NK-92 (cell line): ENCODE measurements around the gene DYDC1.
"Not testable (repeated sequence)": the region's sequence is repeated elsewhere in the genome, so short reads cannot be mapped to it uniquely, and the experiment has no call there.

Experiments
- DNase-seq: peaks from one replicate; lab custom pipeline; 2025; ENCODE audit not compliant: unreplicated experiment; lab: John Stamatoyannopoulos, UW

DYDC1 gene

DNA sequence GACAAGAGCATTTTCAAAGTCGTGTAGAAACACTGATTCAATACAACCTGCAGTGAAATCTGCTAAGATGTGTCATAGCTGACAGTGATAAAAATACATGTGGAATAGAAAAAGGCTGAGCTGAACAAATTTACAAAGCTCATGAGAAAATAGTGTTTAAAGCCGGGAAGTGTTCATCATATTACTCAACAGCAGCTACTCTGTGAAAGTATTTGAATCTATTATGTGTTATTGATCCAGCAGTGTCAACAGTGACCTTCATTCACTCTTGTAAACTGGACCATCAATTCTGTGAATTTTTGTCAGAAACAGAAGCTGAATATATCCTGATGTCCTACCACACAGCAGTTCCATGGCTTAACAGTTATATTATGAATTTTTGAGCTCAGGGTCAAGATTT, 11.6 kb downstream of the DYDC1 start:
- DNase-seq: no peak

DNA sequence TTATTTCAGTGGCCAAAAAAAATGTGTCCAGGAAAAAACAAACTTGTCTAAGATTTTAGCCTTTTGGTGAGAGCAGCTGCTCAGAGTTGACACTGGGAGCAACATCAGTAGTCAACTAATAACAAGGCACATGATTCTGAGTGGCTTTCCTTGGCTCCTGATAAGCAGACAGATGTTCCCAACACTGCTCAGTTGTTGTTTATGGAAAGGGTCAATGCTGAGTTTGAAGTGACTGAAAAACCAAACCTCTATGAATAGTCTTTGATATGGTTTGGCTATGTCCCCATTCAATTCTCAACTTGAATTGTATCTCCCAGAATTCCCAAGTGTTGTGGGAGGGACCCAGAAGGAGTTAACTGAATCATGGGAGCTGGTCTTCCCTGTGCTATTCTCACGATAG, 12.3 kb downstream of the DYDC1 start:
- DNase-seq: no peak

DNA sequence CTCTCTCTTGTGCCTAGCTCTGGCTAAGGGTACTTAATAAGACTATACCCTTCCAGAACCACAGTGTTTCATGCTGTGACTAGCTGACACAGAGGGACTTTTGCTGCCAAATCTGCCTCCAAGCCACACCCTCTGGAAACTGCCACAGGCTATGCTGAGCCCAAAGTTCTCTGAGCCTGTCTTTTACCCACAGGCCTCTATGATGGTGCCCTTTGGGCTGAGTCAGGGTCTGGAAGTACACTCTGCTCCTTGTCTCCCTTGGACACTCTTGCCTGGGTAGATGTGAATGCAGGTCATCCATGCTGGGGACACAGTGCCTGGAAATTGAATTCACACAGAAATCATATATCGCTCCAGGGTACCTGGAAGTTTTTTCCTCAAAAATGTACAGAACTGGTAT, 22.6 kb downstream of the DYDC1 start:
- DNase-seq: no peak

DNA sequence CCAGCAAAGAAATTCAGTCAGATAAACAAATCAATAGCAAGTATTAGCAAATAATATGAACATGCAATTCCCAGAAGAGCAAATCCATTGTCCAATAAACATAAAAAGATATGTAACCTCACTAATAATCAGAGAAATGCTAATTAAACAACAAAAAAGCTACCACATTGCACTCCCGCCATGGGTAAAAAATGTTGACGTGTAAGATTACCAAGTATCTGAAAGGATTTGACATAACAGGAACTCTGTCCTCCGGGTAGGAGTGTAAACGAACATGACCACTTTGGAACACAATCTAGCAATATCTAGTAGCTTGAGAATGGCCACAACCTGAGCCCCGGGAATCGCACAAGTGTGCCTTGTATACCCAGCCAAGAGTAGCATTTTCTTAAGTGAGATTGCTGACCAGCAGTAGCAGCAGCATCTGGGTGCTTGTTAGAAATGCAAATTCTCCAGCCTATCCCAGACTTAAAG, 31.6 kb downstream of the DYDC1 start:
- no peak for DNase-seq

DNA sequence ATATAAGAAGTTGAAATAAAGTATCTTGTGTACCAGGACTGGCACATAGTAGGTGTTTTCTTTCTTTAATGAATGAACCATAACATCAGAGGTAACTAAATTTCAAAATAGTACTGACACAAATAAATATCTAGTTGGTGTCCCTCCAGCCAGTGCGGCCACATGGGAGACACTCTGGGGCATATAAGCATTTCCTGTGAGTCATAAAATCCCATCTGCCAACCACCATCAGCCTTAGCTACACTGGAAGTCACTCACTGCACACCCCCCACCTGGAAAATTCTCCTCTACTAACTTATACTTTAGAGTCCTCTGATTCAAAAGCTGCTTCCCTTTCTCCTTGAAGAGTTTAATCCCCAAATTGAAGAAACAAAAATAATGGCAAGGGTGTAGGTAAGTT, 32.5 kb downstream of the DYDC1 start:
- no peak for DNase-seq

DNA sequence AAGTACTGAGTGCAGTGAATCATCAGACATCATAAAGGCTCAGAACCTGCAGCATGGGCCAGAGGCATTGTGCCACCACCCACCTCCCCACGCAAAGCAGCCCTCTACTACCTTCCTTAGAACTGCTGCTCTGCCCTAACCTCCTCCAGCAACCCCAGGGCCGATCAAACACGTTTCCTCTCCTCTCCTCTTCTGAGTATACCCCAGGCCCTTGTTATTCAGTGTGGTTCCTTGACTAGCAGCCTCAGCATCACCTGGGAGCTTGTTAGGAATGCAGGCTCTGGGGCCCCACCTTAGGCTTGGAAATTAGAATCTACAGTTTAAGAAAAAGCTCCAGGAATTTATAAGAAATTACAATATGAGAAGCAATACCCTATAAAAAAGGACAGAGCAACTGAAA, 33.2 kb downstream of the DYDC1 start:
- DNase-seq: no peak

DNA sequence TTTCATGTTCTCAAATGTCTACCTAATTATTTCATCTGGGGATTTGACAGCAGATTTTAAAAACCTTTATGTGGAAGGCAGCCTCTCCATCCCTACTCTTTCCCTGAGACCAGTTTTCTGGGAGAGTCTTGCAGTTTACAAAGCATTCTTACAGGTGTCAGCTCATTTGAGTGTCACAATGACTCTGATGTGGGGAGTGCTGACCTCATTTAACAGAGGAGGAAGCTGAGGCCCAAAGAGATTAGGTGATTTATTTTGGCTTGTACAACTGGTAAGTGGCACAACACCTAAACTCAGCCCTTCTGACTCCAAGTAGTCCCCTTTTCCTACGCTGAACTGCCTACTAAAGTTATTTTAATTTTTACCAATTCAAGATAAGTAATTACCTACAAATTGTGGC, 33.8 kb downstream of the DYDC1 start:
- no peak for DNase-seq

DNA sequence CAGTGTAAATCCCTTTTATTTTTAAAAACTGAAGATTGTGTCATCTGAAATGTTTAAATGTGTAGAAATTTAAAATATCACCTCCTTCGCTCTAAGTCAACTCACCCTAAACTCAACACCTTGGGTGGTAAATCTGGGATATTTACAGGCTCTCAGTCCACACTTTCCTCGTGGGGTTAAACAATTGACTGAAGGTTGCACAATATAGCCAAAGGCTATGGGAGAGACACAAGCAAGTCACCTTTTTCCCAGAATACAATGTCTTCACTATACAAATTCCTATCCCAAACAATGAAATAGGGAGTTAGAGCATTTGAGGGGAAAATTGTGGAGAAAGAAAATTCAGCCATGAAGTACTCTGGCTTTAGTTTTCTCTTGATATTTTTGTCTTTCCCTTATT, 34.4 kb downstream of the DYDC1 start:
- no peak for DNase-seq

DNA sequence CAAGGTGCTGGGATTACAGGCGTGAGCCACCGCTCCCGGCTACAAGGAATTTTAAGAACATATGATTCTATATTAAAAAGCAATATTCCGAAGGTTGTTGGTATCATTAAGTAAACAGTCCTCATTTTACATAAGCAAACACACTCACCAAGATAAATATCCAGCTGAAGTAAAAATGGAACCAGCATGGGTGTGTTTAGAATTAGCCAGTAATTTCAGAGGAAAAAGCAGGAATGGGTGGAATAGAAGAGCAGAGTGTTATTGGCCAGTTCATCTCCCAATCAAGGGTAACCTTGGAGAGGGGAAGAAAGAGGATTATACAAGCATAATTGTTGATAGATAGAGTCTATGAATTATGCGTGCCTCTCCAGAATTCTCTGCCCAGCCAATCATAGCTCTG, 35.4 kb downstream of the DYDC1 start:
- no peak for DNase-seq

DNA sequence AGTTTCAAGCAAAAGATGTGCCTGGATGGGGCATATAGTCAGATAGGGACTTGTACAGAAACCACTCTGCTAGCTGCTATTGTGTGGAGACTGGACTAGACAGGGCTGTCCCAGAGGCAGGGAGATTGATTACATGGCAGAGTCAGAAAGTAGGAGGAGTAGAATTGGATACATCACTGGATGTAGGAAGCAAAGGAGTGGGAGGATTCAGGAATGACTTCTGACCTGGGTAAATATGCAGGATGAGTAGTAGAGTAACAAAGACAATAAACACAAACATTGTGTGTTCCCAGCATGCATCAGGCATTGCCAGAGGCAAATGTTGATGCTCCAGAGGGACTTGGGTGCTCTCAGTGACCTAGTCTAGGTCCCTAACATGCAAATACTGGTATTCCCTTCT, 36.2 kb downstream of the DYDC1 start:
- DNase-seq: no peak

DNA sequence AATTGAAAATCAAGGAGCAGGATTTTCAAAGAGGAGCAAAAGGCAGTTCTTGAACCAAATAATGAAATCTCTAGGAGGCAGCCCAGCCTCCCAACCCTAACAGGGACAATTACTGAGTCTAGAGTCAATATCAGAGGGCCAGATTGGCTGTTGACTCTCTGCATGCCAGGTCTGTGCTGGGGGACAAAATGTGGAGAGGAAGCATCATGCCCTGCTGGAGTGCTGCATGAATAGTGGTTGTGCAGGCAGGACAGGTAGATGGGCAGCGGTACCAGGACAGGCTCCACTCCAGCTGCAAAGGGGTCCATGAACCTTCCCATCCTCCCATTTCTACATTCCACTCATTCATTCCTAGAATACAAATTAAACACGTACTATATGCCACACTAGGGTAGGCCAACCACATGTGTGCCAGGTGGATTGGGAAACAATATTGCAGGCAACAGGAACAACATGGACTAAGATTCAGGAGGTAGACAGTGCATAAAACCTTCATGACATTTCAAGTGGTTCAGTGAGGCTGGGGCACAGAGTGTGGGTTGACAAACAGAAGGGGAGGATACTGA, 36.7 kb downstream of the DYDC1 start:
- DNase-seq: no peak

DNA sequence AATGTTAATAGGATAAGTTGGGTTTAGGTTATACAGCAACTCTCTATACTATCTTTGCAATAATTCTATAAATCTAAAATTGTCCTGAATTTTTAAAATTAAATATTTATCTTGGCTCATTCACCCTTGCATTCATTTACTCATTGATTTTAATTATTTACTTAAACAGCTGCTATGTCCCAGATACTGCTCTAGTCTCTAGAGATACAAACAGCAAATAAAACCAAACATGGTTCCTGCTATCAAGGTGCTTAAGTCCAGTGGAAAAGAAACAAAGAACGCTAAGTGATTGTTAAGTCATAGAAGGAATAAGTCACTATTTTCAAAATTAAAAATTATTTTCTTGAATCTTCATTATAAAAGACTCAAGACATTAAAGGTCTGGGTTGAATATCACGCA, 37.2 kb downstream of the DYDC1 start:
- DNase-seq: no peak

DNA sequence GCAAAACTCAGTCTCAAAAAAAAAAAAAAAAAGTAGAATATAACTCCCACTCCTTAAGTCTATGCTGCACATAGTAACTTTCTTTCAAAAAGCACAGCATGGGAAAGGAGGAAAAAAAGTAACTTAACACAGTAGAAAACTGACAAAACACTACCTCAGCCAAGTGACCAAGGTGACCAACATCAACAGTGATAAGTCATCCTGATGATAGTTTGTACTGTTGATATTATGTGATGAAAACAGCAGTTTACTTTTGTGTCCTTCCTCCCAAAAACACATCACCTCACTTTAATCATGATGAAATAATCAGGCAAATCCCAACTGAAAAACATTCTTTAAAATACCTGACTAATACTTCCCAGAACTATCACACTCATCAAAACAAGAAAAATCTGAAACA, 37.8 kb downstream of the DYDC1 start:
- DNase-seq: no peak

DNA sequence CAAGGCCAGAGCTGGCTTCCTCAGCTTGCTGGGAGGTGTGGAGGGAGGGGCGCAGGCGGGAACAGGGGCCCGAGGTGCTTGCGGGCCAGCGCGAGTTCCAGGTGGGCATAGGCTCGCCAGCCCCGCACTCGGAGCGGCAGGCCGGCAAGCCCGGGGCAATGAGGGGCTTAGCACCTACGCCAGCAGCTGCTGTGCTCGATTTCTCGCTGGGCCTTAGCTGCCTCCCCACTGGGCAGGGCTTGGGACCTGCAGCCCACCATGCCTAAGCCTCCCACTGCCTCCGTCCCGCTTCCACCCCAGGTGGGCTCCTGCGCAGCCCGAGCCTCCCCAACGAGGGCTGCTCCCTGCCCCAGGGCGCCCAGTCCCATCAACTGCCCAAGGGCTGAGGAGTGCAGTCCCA, 41.2 kb downstream of the DYDC1 start:
- DNase-seq: no peak

DNA sequence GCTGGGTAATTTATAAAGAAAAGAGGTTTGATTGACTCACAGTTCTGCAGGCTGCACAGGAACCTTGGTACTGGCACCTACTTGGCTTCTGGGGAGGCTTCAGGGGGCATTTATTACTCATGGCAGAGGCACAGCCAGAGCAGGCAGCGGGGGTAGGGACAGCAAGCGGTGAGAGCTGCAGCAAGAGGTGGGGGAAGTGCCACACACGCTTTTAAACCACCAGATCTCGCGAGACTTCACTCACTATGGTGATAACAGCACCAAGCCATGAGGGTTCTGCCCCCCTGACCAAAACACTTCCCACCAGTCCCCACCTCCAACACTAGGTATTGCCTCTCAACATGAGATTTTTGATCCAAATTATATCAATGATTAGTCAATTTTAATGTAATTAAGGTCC, 43.0 kb downstream of the DYDC1 start:
- DNase-seq: no peak

DNA sequence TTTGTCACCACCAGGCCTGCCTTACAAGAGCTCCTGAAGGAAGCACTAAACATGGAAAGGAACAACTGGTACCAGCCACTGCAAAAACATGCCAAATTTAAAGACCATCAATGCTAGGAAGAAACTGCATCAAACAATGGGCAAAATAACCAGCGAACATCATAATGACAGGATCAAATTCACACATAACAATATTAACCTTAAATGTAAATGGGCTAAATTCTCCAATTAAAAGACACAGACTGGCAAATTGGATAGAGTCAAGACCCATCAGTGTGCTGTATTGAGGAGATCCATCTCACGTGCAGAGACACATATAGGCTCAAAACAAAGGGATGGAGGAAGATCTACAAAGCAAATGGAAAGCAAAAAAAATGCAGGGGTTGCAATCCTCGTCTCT, 50.6 kb downstream of the DYDC1 start:
- not testable (repeated sequence) for DNase-seq

DNA sequence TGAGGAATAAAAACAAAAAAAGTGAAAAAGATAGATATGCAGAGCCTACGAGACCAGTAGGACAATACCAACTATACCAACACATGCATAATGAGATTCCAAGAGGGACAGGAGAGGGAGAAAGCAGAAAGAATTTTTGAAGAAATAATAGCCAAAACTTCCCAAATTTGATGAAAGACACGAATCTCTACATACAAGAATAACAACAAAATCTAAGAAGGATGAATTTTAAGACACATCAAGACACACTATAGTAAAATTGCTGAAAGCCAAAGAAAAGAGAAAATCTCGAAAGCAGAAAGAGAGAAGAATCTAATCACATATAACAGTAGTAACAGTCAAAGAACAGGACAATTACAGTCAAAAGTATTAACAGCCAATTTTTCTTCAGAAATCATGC, 59.6 kb downstream of the DYDC1 start:
- no peak for DNase-seq

DNA sequence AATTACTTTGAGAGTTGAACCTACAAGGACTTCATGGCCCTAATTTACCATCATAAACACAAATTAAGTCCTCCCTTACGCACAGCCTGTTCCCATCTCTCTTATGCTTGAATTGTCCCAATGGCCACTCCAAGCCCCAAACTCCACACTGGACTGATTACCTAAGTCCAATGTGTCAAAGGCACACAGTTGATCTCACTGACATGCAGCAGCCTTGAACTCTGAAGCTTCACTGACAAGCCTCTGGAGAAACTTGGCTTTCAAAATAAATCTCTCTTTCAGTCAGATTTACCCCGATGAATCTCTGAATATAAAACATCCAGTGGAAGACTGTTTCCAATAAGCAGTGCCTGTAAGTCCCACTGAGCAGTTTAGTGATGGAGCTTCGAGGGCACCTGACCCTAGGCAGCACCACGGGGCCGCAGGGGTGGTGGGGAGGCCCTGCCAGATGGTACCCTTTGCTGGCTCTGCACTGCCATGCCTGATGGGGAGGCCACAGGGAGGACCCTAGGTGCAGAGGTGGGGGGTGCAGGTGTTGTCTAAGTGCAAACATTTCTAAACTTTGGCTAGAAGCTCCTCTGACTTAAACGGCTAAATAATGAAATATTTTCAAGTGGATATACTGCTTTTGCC, 63.8 kb downstream of the DYDC1 start:
- no peak for DNase-seq

DNA sequence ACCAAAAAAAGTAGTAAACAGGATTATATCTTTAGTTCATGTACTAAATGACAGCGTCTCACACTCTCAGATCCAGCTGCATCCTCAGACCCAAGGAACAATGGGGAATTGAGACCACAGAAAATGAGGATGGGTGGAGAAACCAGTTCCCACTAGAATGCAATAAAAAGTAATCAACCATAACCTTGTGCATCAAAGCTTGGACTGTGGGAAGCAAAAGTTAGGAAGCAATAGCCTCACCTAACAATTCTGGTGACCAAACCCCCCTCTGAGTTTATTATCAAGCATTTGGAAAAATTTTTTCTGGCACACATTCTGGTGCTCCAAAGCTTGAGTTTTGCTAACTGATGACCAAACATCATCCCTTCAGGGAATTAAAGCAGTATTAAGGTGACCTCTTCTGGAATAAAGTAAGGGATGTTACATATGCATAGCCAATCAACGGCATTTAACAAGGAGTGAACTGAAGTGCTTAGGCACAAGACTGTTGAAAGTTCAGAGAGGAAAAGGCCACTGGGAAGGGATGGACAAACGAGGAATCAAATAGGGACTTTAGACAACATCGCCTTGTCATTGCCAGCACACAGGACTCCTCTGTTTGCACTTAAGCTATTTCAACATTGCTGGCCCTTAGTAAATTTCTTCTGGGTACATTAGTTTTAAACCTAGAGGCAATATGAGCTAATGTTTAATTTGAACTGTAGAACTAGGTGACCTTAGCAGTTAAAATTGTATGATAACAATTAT, 65.9 kb downstream of the DYDC1 start:
- no peak for DNase-seq

DNA sequence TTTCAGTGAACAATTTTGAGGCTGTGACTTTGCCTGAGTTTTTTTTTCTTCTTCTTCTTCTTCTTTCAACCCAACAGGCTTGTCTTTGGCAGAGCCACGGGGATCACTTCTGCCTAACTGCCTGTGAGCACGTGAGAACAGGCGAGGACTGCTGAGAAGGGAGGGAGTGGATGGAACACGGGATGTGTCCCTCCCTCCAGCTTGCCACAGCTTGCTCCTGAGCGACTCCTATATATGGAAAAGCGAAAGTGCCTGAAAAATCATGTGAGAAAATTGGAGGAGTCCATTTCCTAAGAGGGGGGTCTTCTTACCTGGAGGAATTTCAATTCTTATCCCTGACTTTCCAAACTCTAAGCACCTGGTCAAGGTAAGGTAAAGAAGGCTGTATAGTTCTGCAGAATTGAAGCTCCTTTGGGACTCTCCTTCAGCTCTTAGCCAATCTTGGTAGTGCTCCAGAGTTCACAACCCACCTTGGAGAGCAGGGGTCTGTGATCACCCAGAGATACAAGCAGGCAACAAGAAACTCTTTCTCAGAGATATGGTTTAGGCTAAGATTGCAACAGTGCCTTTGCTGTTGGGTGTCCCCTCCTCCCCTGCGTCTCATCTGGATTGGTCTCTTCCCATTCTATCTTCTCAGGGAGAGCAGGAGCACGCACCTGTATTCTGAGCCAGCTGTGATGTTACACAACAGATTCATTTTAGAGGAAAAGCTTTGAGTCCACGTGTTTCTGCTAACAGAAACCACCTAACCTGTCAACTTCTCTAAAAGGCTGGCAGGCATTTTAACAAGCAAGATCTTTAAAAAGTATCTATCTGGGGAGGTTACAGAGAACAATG, 66.9 kb downstream of the DYDC1 start, which contains the start of gene MAT1A:
MAT1A (minus strand) TSS at position 208 of the 837 bp plus-strand sequence. CDS start 235 bp downstream, outside the sequence.
- DNase-seq: no peak

DNA sequence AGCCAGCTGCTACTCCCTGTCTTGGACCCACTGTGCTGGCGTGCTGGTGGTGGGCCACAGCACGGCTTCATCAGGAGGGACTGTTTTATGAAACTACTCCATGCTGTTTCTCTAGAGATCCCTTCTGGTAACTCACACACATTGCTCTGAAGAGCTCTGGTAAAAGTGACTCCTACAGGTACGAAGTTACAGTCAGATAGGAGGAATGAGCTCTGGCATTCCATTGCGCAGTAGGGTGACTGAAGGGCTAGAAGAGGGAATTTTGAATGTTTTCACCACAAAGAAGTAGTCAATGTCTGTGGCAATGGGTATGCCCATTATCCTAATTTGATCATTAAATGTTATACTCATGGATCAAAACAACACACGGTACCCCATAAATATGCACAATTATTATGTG, 67.7 kb downstream of the DYDC1 start:
- DNase-seq: no peak
